Epidermal melanocyte (primary cell): Measurements from ENCODE around the gene GAR1.
A peak's percentile ranks its signal among the peaks of the same experiment; 100 is the strongest.
"Not testable (repeated sequence)": the region's sequence is repeated elsewhere in the genome, so short reads cannot be mapped to it uniquely, and the experiment has no call there.

Experiments used
- DNase-seq: peaks from one replicate; pipeline ENCODE4 v3.0.0; 2011; ENCODE audit warnings: low spot score; ENCODE audit not compliant: insufficient read length

The GAR1 gene

DNA sequence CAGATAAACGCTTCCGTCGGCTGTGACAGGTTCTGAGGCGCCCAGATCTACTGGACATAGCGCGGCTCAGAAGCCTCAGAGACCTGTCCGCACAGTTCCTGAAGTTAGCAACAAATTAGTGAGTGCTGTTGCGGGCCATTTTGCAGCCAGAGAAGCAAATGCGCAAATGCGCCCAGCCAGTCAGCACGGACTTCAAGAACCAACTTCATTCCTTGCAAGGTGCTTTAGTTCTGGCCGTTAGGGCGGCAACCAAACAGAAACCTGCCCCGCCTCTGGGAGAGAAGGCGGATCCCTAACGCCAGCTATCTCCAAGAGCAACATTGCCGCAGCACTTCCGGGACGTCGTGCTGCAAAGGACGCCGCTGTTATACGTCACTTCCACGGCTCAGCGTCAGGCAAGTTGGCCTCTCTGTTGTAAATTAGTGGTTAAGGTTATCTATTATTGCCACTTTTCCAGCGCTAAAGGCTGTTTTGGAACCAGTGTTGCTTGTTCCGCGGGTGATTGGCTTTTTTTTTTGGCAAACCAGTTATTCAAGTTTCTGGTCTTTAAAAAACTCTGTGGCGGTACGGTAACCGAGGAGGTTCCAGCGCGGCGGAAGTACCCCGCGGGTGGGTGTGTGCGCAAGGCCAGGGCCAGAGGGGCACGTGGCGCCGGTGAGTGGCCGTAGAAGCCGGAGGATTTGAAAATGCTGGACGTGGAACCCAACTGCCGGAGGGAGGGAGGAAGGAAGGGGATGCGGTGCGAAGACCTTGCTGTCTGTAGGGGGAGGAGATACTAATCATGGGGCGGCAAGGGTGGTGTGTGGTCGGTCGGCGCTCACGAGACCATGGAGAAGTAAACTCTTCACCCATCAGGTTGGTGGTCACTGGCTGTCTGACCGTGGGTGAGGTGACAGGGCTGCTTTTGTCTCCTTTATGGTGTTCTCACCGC is at the start of gene GAR1:
TSS of gene GAR1 (plus strand) at position 612 of the 931 bp plus-strand sequence. CDS start 403 bp downstream, outside the sequence.
- peak; percentile 82 for DNase-seq

DNA sequence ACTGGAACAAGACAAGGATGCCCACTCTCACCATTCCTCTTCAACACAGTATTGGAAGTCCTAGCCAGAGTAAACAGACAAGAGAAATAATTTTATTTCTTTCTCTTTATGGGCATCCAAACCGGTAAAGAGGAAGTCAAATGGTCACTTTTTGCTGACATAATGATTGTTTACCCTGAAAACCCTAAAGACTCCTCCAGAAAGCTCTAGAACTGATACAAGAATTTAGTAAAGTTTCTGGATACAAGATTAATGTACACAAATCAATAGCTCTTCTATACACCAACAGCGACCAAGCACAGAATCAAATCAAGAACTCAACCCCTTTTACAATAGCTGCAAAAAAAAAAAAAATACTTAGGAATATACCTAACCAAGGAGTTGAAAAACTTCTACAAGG is 33.5 kb upstream of the GAR1 start:
- DNase-seq = not testable (repeated sequence)

DNA sequence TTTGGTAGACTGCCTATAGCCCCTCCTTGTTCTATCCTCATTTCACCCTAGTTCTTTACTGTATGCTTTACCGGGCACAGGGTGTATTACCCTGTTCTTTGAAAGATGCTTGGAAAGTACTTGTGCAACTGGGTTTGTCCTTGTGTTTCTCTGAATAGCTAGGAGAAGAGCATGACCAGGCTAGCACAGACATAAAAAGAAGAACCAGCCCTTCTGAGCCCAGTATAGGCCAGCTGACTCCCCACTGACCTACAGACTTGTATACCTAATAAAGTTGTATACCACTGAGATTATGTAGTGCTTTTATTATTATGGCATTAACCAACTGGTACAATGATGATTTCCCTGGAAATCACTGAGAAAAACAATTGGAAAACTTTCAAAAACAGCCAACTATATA is 28.7 kb upstream of the GAR1 start:
- DNase-seq = no peak

DNA sequence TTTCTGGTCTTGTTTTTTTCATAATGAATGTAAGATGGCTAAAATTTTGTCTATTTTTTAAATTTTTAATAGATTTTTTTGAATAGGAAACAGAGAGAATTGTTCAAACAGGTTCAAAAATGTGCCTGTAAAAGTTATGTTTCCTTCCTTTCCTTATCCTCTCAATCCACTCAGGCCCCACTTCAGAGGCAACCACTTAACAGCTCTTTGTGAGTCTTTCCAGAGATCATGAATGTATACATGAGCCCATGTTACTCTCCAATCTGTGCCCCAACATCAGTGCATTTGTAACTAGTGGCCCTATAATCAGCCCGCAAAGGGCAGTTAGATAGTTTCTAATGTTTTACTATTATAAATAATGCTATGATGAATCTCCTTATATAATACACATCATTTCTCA is 27.8 kb upstream of the GAR1 start:
- no peak for DNase-seq

DNA sequence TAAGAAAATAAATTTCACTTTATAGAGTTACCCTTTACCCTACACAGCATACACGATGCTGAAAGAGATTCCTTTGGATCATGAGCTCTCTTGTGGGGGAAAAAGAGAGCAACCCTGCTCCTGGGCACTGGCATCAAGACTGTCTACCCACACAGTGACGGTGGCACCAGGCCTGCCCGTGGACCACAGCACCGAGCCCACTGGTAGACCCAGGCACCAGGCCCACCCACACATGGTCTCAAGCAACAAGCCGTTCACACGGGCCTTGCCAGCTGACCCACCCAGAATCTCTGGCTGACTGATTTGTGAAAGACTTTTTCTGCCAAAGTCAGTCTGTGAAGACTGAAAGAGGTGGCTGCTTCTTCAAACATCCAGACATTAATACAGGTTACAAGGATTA is 20.5 kb upstream of the GAR1 start:
- DNase-seq = no peak

DNA sequence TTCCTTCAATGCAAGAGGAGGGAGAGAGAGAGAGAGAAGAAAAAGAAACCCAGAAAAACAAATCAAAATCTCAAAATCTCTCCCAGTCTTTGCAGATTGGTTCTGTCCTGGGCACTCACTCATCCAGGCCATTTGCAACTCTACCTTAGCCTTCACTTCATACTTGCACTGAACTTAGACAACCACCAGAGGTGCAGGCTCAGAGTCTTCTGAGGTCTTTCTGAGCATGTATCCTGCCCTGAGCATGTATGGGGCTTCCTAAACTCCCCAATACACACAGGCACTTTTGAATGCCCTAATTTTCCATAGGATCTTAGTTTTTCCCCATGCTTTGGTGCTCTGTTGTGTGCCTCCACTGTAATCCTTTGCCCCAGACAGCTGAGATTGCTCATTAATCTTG is 16.7 kb upstream of the GAR1 start:
- DNase-seq = no peak

DNA sequence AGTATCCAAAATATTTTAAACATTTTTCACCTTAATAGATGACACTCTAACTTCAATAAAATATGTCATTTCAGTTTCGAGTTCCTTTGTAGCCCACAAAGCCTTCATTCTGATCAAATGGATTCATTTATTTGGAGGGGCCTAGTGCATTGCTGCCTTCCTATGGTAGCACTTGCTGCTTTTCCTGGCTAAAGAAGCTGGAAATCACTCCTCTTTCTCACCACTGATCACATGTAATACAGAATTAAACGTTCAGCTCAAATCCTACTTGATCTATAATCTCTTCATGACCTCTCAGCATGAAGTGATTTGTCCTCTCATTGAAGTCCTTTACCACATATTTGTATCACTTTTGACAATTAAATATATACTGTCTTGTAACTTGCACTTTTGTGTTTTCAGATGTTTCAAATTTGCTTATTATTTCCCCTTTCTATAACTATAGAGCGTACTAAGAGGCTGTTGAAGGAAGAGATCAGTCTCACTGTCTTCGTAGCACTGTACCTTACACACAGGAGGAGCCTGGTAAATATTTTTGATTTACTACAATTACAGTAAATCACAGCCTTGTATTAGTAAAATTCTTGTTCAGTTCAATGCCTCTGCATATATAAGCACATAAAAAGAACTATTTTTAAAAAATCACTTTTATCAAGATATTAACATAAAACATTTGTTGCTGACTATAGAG is 14.3 kb upstream of the GAR1 start:
- no peak for DNase-seq

DNA sequence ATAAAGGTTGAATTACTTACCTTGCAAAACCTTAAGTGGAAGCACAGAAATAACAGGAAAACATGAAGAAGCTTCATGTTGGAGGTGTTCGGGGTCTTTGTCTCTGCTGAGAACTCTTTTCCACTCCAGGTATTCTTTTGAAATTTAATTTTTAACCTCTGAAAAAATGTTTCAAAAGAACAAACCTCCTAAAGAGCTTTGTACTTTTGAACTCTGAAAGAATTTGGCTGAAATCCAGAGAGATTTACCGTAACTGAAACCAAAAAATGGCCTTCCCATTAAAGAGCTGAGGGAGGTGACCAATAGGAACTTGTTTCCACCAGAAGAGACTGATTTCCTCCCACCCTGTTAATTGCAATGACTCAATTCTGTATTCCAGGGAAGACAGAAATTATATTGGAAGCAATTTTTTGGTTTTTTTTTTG is 13.7 kb upstream of the GAR1 start, which contains the start of gene CFI:
TSS of gene CFI (minus strand) at position 105 of the 425 bp plus-strand sequence. CDS start at position 77, 28 bp downstream.
- no peak for DNase-seq

DNA sequence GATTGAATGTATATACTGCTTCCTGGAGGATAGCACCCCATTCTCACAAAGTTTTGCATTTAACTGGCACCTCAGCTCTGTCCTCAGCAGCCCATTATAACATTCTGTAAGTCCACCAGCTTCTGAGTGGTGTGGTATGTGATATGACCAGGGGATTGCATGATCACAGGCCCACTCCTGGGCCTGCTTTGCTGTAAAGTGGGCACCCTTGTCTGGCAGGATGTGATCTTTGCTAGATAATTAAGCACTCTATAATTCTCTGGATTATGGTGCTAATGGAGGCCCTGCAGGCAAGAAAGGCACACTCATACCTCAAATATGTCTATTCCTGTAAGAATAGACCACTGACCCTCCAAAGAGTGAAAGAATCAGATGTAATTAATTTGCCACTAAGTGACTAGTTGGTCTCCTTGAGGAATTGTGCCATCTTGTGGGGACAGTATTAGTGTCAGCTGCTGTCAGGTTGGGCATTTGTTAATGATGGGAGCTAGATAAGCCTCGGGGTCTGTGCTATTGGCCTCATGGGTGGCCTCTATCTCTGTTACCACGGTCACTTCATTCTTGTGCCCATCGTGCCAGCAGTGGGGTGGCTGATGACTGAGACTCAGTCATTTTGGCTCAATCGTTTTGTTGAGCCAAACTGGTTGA is 11.5 kb upstream of the GAR1 start:
- DNase-seq = no peak

DNA sequence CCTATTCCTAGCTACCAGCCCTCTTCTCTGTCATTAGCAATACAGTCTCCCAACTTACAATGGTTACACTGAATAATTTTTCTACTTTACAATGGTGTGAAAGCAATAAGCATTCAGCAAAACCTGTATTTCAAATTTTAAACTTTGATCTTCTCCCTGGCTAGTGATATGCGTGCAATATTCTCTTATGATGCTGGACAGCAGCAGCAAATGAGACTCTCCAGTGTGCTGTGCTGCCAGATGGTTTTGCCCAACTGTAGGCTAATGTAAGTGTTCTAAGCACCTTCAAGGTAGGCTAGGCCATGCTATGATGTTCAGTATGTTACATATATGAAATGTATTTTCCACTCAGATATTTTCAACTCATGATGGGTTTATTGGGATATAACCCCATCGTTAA is 5.9 kb upstream of the GAR1 start:
- DNase-seq = no peak

DNA sequence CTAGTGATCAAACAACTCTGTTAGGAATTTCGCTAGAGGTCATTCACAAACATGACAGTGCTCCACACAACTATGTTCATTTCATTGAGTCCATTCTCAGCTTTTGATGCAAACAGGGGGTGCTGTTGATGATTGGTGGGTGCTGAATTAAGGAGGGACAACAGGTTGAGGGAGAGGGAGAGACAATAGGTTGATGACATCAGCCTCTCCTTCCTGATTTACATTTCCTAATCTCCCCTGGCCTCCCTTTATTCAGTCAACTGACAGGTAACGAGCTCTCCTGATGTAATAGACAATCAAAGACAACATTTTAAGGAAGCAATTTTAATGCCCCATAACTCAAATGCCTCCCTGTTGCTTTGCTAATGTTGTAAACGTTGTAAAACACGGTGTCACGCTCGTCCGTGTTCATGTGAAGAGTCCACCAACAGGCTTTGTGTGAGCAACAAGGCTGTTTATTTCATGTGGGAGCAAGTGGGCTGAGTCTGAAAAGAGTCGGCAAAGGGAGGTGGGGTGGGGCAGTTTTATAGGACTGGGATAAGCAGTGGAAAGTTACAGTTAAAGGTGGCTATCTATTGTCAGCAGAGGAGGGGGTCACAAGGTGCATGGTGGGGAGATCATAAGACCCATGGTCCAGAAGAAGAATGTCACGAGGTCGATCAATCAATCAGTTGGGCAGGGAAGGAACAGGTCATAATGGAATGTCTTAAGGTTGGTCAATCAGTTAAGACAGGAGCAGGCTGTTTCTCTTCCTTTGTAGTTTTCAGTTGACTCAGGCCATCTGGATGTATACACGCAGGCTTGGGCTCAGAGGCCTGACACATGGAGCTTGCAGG is 4.8 kb upstream of the GAR1 start:
- DNase-seq = no peak

DNA sequence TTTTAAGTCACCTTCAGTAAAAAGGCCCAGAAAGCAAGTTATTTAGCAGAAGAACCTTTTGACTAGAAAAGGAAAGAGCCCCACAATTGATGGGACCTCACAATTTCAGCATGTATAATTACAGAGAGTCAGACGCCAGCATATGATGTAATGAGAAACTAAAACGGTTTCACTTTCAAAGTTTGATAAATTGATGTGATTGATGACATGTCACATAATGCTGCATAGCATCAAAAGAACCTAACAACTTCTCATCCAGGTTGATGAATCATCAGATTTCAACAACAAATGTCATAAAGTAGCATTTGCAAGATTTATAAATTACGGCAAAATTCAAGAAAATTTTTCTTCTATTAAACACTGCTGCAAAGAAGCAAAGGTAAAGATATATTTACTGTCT is 3.9 kb upstream of the GAR1 start:
- no peak for DNase-seq

DNA sequence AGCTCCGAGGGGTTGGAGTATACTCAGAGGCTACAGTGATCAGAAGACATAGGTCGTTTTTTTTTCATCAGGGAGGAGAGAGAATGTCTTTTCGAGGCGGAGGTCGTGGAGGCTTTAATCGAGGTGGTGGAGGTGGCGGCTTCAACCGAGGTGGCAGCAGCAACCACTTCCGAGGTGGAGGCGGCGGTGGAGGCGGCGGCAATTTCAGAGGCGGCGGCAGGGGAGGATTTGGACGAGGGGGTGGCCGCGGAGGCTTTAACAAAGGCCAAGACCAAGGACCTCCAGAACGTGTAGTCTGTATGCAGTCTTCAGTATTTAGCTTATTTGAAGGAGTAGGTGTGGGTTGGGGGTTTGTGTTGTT is 500 bp downstream of the GAR1 start:
- DNase-seq = no peak

DNA sequence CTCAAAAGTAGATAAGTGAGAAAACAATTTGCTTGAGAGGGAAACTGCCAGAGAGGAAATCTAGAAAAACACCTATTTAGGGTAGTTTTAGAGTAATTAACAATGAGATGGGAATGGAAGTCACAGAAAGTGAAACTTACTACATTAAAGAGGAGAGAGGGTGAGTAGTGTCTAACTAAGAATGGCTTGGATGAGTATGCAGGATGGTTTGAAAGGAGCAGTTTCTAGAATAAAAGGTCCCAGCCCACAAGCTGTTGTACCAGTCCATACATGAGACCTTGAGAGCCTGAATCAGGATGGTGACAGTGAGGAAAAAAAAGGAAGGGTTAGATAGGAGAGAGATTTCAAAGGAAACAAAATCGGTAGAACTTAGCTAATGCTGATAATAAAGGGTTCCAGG is 1.3 kb downstream of the GAR1 start:
- DNase-seq = no peak

DNA sequence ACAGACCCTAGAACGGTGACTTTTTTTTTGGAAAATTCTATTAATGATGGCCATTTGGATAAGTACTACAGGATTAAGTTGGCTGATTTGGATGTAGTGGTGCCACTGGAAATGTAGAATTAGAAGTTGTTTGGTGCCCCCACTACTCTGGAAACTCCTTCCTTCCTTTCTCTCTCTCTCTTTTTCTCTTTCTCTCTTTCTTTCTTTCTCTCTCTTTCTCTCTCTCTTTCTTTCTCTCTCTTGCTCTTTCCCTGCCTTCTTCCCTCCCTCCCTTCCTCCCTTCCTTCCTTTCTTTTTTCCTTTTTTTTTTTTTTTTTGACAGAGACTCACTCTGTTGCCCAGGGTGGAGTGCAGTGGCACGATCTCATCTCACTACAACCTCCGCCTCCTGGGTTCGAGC is 2.7 kb downstream of the GAR1 start:
- DNase-seq = no peak

DNA sequence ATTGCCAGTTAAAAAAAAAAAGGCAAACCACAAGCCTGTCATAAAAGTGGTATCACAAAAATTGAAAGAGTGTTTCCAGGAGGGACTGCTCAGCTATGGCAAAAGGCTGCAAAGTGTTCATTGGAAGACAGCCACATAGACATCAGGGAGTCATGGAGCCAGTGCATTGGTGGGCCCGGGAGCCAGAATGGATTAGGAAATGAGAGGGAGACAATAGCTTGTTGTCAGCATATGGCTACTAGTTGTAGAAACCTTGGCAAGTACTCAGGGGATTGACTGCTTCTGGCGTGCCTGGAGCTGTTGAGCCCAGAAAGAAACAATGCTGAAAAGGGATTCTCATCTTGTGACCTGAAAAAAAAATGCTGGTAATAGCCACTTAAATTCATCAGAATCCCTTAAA is 5.0 kb downstream of the GAR1 start:
- DNase-seq = no peak

DNA sequence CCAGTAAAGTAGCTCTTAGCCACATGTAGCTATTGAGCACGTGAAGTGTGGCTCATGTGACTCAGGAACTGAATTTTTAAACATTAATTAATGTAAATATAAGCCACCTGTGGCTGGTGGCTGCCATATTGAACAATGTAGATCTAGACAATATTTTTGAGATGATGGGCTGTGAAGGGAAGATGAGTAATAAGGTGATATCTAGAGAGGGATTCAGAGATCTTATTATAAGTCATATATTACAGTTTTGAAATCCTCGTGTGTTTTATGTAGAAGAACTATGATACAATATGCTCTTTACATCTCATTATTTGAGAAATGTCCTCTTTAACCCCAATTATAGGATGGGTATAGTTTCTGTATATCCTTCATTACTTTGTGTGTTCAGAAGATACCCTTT is 5.6 kb downstream of the GAR1 start:
- no peak for DNase-seq

DNA sequence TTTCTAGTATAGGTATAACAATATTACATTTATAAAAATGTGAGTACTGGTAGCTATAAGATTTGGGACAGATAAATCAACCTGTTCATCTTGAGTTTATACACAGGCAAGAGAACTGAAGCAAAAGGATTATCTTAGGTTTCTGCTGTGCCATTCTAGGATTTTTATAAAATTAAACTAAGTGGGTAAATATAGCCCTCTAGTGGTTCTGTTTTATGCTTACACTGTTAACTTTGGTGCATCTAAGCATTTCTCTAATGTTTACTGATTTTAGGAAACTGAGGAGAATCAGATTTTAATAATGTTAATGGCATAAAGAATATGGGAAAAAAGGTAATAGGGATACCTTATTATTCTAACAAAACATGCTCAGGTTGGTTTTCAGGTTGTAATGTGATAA is 11.2 kb downstream of the GAR1 start:
- DNase-seq = no peak

DNA sequence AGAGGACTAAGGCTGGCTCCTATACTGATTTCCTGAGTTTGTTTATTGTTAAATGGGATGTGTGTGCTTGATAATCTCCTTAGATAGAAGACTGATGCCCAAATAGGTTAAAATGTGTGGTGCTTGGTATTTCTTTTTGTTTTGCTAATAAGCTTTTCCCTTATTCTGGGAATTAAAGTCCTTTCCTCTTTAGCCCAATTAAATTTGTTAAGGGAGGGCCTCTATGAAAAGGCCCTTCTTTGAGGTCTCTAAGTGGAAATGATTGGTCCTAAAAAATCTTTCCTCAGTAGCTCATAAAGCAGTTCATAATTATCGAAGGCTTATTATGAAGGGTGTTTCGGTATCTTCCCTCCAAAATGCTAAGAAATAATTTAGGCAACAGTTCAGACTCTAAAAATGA is 12.1 kb downstream of the GAR1 start, which contains the start of gene RRH:
TSS of gene RRH (plus strand) at position 301 of the 400 bp plus-strand sequence. CDS start at position 357, 56 bp downstream.
- DNase-seq = no peak

DNA sequence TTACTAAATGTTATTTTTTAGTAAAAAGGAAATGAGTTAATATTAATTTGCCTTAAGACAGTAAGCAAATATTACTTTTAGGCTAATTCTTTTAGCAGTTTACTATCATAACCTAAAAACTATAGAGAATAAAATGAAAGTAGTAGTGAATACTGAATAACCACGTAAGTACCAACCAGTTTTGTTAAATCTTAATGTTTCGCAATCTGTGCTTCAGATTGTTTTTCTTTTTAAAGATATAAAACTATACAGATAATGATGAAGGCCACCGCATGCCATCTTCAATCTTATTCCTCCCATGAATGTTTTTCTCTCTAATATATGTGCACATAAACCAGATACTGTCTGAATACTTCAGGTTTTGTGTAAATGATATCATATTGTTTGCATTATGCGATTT is 18.2 kb downstream of the GAR1 start:
- no peak for DNase-seq

DNA sequence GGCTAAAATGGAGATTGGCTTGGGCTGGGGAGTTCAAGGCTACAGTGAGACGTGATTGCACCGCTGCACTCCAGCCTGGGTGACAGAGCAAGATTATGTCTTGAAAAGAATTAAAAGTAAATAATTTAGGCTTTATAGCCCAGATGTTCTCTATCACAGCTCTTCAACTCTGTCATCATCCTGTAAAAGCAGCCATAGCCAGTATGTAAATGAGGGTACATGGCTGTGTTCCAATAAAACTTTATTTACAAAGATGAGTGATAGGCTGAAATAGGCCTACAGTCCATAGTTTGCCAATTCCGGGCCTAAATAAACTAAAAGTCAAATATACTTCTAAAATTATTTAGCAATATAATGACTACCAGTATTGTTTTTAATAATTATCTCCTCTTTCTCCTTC is 21.4 kb downstream of the GAR1 start:
- DNase-seq = no peak
